CD4-positive, alpha-beta T cell treated with Interleukin-17A for 4 hours (primary cell): ENCODE results near the gene CORO2A.
"Not testable (repeated sequence)": the region's sequence is repeated elsewhere in the genome, so short reads cannot be mapped to it uniquely, and the experiment has no call there.

Experiments used
- DNase-seq: peaks from one replicate; pipeline ENCODE4 v3.0.0-alpha.2; 2020; ENCODE audit warnings: mixed read lengths

CORO2A gene

DNA sequence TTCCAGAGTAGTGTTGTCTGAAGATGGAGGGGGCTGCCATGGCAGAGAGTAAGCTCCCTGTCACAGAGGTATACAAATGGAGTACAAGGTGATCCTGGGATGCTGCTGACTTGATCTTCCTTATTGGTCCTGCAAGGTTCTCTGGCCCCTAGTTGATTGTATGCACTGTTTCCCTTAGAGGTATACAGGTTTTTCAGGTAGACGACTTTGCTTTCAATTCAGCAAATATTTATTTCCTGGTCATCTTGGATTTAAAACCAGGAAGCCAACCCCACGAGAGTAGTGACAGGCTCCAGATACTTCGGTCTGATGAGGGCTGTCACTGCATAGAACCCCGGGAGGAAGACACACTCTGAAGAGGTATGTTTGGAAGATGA lies 56.9 kb downstream of the CORO2A start:
- DNase-seq = no peak

DNA sequence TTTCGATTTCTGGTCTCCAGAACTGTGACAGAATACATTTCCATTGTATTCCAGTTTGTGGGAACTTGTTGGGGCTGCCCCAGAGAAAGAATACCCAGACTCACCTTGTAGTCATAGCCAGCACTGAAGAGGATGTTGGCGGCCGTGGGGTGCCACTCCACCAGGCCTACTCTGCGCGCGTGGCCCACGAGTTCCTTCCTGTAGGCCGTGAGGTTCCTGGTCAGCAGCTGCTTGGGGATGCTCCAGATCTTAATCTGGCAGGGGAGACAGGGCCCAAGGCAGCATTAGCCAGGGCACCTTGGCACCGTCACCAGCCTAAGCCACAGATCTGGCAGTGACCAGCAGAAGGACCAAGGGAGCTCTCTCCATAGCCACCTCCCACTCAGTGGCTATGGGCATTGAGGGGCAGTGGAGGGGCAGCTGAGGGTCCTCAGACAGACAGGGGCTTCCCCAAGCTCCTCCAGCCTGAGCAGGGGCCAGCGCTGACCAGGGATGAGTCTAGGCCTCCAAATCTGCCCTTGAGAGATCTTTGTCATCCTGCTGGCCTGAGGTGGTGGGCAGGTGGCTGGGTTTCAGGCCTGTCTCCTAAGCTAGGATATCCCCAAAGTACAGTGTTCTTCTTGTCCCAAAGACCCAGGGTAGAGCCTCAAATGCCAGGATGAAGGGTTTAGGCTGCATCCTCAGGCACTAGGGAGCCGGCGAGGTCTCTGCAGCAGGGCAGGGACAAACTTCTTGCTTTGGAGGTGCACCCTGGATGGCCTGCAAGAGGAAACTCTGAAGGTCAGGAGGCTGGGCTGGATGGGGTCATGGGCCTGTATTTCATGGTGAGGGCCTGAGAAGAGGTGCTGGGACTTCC lies 57.5 kb downstream of the CORO2A start:
- no peak for DNase-seq

GRCh38 chr9:98132806-98133631 lies 59.4 kb downstream of the CORO2A start:
- no peak for DNase-seq

DNA sequence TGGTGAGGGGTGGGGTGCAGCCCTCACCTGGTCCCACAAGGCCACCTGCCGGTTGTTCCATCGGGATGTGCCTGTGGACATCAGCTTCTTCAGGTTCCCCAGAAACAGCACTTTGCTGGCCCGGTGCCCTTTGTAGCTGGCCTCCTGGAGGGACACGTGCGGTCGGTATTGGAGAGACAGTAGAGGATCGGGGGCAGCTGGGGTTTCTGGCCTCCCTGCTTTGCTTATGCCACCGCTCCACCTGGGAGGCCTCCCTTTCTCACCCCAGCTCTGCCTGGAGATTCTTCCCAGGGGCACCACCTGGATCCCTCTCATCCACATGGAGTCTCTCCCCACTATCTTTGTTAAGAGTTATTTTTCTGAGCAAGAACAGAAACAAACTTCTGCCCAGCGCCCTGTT lies 60.3 kb downstream of the CORO2A start:
- no peak for DNase-seq

GRCh38 chr9:98130576-98131228 lies 61.7 kb downstream of the CORO2A start:
- DNase-seq = no peak

DNA sequence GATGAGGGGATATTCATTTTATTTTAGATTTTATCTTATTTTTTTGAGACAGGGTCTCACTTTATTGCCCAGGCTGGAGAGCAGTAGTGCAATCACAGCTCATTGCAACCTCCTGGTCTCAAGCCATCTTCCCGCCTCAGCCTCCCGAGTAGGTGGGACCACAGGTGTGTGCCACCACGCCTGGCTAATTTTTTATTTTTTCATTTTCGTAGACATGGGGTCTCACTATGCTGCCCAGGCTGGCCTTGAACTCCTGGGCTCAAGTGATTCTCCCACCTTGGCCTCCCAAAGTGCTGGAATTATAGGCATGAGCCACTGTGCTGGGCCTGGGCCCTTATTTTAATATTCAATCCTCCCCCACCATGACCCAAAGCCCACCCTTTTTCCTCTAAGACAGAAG lies 62.4 kb downstream of the CORO2A start:
- DNase-seq = not testable (repeated sequence)

DNA sequence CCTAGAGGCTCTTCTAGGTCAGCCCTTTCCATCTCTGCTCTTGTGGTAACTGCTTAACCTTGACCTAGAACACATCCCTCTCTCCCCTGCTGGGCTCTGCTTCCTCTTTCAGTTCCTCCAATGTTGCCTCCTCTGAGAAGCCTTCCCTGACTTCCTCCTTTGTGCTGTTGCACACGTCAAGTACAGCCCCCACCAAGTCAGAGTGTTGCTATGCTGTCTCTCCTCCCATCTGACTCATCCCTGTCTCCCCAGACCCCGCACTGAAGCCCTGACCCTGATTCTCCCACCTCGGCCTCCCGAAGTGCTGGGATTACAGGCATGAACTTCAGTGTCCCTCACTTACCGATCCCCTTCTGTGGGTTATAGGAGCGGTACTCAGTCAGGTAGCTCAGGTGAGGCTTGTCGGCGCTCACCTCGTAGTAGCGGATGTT lies 63.0 kb downstream of the CORO2A start:
- no peak for DNase-seq

- DNase-seq = no peak
These were observed 64.1 kb downstream of the CORO2A start for GRCh38 chr9:98128316-98128715.

DNA sequence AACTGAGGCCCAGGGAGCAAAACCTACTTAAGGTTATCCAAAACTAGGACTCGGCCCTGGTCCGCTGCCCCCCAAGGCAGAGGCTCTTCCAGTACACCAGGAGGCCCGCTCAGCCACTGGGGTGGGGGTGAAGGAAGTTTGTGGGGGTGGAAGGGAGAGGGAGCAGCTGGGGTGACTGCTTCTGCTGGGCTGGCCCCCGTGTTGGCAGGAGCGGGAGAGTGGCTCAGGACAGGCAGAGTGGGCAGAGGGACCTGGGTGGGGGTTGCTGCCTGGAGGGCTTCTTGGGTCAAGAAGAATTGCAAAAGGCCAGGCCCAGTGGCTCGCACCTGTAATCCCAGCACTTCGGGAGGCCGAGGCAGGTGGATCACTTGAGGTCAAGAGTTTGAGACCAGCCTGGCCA lies 65.2 kb downstream of the CORO2A start:
- DNase-seq = no peak

DNA sequence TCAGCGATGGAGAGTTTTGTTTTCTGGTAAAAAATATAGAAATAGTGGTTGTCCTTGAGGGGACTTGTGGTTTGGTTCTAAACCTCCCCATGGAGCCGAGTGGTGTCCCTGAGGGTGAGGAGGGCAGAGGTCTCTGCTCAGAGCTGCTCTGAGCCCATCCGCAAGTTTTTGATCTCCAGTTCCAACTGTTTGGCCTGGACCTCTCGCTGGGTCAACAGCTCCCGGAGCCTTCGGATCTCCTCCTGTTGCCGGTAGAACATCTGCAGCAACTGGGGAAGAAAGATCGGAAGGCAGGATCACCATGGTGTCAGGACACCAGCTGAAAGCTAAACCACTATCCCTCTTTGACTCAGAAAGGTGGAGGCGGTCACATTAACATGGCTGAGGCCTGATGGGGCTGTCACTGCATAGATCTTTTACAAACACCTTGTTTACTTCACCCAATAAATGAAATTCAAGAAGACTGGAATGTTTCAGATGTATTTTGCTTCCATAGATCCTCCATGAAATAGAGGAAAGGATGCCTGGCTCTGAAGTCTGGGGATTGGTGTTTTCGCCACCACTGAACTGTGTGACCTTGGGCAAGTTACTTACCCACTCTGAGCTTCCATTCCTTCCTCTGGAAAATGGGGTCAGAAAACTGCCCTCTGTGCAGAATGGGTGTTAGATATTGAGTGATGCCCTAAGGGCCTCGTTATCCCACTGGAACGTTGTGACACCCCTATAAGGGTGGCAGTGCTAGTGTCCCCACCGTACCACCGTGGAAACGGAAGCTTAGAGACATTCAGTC lies 67.6 kb downstream of the CORO2A start:
- DNase-seq = no peak

DNA sequence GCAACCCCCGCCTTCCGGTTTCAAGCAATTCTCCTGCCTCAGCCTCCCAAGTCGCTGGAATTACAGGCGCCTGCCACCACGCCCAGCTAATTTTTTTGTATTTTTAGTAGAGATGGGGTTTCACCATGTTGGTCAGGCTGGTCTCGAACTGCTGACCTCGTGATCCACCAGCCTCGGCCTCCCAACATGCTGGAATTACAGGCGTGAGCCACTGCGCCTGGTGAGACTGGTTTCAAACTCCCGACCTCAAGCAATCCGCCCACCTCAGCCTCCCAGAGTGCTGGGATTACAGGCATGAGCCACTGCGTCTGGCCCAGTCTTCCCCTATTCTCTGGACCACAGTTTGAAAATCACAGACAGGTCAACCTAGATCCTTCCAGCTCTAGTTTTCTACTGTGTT lies 68.3 kb downstream of the CORO2A start:
- DNase-seq = not testable (repeated sequence)

DNA sequence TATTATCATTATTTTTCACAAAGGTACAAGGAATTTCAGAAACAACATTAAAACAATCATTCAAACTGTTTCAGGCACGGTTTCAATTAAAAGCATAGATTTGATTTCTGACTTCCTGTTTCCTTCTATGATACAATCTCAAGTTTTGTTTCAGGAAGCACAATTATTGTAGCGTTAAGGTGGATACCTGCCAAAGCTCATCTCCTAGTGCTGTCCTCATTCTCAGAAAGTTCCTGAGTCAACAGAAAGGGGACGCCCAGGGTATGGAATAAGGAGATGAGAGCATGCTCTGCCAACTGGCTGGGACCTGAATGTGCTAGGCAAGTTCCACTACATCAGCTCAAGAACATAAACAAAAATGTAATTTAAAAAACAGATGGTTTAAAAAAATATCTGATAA lies 71.4 kb downstream of the CORO2A start:
- peak; percentile 37 for DNase-seq

DNA sequence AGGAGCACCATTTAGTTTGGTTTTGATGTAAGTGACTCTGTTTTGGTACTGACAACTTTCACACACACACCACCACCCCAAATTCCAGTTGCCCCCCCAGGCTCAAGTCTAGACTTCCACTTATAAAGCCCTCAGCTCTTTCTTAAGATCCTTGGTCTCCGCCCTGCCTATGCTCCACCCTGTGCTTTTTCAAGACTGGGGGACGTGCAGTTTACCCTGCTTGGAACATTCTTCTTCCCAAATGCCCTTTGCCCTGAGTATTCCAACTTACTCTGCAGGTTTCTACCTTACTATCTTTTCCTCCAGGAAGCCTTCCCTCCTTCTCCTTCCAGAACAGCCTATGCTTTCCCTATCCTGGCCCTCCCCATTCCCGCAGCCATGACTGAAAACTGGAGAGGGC lies 72.0 kb downstream of the CORO2A start:
- DNase-seq = peak; percentile 18

DNA sequence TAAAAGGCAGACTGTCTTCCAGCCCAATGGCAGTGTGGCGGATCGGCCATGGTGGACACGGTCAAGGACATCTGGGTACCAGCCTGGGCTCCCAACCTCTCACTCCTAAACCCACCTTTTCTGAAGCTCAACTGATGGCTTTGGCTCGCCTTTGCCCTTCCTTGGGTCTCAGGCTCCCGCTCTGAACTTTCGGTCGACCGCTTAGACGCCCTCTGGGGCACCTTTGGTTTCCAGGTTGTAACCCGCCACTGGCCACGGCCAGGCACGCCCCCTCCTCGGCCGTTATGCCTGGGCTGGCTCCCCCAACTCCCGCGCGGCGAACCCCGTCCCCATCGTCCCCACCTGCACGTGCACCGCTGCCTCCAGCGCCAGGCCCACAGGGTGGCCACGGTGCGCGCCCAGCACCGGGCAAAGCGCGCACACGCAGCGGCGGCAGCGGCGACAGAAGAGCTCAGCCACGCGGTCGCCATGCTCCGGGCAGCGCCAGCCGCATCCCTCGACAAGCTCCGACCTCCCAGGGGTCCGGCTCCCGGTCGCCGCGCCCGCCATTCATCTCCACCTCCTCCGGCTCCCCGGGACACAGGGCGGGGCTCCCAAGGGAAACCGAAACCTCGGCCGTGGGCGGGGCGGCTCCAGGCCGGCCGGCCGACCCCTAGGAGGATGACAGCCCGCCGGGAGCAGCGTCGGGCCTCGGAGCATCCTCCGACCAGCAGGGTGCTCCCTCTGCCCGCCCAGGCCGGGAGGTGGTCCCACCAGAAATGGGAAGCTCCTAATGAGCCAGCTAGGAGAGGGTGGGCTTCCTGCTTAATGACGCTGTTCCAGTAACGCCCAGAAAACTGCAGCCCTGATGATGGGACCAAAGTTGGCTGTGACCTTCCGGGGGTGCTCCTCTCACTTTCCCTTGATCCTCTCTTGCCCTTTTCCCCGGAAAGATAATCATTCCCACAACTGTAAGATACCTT lies 73.5 kb downstream of the CORO2A start, which contains the start of gene TRIM14:
TSS of gene TRIM14 (minus strand) at position 583 of the 962 bp plus-strand sequence. CDS start at position 549, 34 bp downstream.
- DNase-seq = peak; percentile 67

DNA sequence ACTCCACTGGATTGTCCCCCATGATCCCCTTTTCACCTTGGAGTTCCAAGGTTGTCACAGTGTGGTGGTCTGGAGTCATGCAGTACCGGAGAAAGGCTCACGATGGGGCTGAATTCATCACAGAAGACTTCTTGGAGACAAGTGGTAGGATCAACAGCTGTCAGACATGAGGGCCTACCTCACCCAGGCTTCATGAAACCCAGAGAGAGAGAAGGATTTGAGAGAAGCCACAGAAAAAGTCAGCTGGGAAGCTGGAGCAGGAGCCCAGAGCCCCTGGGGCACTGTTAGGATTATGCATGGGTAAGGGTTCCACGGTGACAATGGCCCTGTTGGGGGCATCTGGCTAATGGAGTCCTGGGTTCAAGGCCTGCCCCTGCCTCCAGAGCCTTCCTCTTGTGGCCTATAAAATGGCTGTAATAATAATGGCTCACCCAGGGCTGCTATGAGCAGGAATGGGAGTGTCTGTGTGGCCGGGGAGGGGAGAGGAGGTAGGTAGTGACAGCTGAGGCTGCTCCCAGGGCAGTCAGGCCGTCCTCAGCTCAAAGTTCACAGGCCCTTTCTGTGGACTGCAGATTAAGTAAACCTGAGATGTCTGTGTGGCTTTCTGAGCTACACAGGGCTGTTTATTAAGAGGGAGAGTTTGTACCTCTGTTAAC lies 74.3 kb downstream of the CORO2A start:
- DNase-seq = peak; percentile 69

DNA sequence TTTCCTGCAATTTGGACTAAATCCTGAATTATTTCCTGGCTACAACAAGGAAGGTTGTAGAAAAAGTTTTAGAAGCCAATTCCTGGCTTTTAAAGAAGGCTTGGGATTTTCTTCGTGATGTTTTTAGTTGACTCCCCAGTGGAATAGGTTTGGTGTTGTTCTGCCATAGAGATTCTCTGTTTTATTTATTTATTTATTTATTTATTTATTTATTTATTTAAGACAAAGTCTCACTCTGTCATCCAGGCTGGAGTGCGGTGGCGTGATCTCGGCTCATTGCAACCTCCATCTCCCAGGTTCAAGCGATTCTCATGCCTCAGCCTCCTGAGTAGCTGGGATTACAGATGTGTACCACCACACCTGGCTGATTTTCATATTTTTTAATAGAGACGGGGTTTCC lies 75.3 kb downstream of the CORO2A start:
- not testable (repeated sequence) for DNase-seq

GRCh38 chr9:98109052-98109451 lies 83.4 kb downstream of the CORO2A start:
- DNase-seq = peak; percentile 37

DNA sequence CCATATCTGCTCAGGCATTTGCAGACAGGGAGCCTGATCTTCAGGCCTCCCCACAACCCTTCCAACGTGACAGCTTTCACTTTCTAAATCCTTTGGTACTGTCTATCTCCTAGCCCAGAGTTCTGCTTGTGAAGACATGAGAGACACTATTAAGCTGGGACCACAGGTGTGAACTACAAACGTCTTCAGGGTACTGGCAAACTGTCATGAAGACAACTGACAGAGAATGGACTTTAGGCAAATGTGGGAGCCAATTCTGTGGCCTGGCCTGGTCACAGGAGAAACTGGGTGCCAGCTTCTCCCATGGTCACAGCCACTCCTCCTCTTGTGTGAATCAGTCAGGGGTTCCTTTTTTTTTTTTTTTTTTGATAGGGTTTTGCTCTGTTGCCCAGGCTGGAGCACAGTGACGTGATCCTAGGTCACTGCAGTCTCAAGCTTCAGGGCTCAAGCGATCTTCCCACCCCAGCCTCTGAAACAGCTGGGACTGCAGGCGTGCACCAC lies 83.9 kb downstream of the CORO2A start:
- peak; percentile 57 for DNase-seq

DNA sequence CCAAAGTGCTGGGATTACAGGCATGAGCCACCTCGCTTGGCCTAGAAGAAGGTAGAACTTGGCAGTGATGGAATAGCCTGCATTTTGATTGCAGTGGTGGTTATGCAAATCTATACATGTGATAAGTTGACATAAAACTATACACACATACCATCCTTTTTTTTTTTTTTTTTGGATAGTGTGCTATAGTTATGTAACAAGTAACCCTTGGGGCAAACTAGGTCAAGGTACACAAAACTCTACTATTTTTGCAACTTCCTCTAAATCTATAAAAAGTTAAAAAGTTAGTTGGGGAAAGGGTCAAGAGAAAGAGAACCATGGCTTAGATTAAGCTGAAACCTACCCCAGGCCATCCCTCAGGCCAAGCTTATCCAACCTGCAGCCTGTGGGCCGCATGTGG lies 84.5 kb downstream of the CORO2A start:
- no peak for DNase-seq

DNA sequence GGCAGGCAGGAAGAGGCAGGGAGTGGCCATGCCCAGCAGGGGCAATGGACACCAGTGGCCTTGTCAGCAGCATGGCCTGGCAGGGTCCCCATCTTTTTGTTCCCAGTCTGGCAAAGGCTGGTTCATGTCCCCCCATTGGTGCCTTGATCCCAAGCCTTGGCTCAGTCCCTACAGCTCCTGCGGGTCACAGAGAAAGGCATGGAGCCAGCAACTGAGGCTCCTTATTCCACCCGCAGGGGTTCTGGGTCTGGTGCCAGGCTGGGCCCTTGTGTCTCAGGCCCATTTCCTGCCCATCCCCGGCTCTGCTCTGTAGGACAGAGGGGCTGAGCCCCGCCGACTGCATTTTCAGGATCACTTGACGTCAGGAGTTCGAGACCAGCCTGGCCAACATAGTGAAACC lies 87.4 kb downstream of the CORO2A start:
- no peak for DNase-seq
